H1 (cell line): ENCODE data around the gene MYL3. TPM values are rescaled to one million over a fixed set of nuclear protein-coding genes. Genes with fewer than 3 reads are reported as not detected.

ENCODE experiments used
- POLR2A ChIP-seq, 2 experiments: IDR thresholded peaks; 1 replicate in 1 of 2; 2 replicates in 1 of 2; pipeline ENCODE4 v1.6.1; 2011; ENCODE audit warnings: low read depth in 2 of 2, low read length in 2 of 2, mild to moderate bottlenecking in 2 of 2; ENCODE audit errors: control extremely low read depth in 1 of 2
- SAP30 ChIP-seq: fragments of 300-600 bp; sonication (generic); IDR thresholded peaks from 2 replicates; pipeline ENCODE4 v1.7.1; 2012; ENCODE audit warnings: low read length, moderate library complexity, mild to moderate bottlenecking, inconsistent platforms; ENCODE audit not compliant: insufficient read depth, insufficient replicate concordance
- polyA plus RNA-seq, 7 experiments: library from polyadenylated mRNA; depleted of rRNA in 3 of 7; stranded (reverse) in 5 of 7; unstranded in 2 of 7; fragments of >200 nt in 5 of 7; fragments of 200-250 nt in 2 of 7; gene quantifications; 1 replicate in 5 of 7; 2 replicates in 1 of 7; 4 replicates in 1 of 7; pipeline versions ENCODE4 v1.2.1 to v1.2.3, GENCODE V29; 2011 to 2013; ENCODE audit warnings: missing spikeins in 2 of 7, mixed read lengths in 2 of 7
- total RNA-seq: library from RNA; stranded (reverse); fragmentation: NEBNext Ultra II Directional; extraction: Animal tissue kit (Norgen Biotek cat#: 25700); gene quantifications from 2 replicates; pipeline ENCODE4 v1.2.1, GENCODE V29; 2021

The MYL3 gene
- total and polyA plus RNA-seq, 2 of the 8 experiments (the other 6 are each of a cell fraction or from before 2014, with no cell fraction given) = 0.06 TPM; not detected in 1

DNA sequence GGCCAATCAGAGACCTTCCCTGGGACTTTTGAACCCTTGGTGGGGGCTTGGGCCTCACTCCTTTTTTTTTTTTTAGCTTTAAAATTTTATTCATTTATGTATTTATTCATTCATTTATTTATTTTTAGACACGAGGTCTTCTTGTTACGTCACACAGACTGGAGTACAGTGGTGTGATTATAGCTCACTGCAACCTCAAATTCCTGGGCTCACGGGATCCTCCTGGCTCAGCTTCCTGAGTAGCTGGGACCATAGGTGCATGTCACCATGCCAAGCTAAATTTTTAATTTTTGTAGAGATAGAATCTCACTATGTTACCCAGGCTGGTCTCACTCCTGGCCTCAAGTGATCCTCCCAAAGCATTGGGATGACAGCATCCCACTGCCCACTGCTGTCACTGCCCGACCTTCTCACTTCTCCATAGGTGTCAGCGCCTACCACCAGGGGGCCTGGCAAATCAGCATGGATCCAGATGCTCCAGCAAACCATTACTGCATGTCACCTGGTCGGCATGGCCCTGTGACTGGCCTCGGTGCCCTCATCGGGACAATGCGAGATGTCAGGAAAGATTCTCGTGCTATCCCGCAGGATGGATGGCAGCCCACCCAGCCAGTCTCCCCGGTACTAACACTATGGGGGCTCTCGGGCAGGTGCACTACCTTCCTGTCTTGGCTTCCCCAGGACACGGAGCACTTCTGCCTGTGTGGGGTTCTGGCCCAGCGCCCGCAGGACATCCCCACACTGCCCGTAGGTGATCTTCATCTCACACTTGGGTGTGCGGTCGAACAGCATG, 3.0 kb downstream of the MYL3 start (continued):
- TF ChIP-seq SAP30 (no peak), POLR2A (IDR thresholded peaks at IDR 0.05; ENCODE audit: control extremely low read depth in 1 of 2, low read depth in 2 of 2, low read length in 2 of 2) (no peak)
